GM15510 (cell line): Measurements from ENCODE around the gene NEUROG2.

ENCODE experiments used
- POLR2A ChIP-seq: IDR thresholded peaks from 3 replicates; pipeline ENCODE4 v1.6.1; 2011; ENCODE audit warnings: borderline replicate concordance; ENCODE audit not compliant: insufficient read length; ENCODE audit errors: extremely low read depth

NEUROG2 gene

GRCh38 chr4:112511803-112512118 is 4.2 kb downstream of the NEUROG2 start:
- TF ChIP-seq POLR2A, result no peak

- TF ChIP-seq POLR2A, result no peak
Measured at GRCh38 chr4:112511093-112511802, 4.7 kb downstream of the NEUROG2 start.

- TF ChIP-seq POLR2A, result no peak
Measured at GRCh38 chr4:112510291-112511092, 5.5 kb downstream of the NEUROG2 start.

- TF ChIP-seq POLR2A, result no peak
Measured at GRCh38 chr4:112509243-112510141, 6.5 kb downstream of the NEUROG2 start.

GRCh38 chr4:112508356-112508755 is 7.6 kb downstream of the NEUROG2 start:
- no peak for TF ChIP-seq POLR2A

GRCh38 chr4:112504807-112505206 is 11.2 kb downstream of the NEUROG2 start:
- TF ChIP-seq POLR2A, result no peak

GRCh38 chr4:112502871-112503270 is 13.1 kb downstream of the NEUROG2 start:
- TF ChIP-seq POLR2A, result no peak

GRCh38 chr4:112492321-112492720 is 23.7 kb downstream of the NEUROG2 start:
- TF ChIP-seq POLR2A, result no peak

GRCh38 chr4:112485930-112486329 is 30.1 kb downstream of the NEUROG2 start:
- TF ChIP-seq POLR2A, result no peak

- no peak for TF ChIP-seq POLR2A
Measured at GRCh38 chr4:112473985-112474384, 42.0 kb downstream of the NEUROG2 start.

- no peak for TF ChIP-seq POLR2A
Measured at GRCh38 chr4:112472318-112472717, 43.7 kb downstream of the NEUROG2 start.
